Measurements from ENCODE around the gene CRY2. TPM values are rescaled to one million over a fixed set of nuclear protein-coding genes. Genes with fewer than 3 reads are reported as not detected.
"Not testable (repeated sequence)": the region's sequence is repeated elsewhere in the genome, so short reads cannot be mapped to it uniquely, and the experiment has no call there.

The CRY2 gene
- total RNA-seq, 1 experiment from 2014 or later: 6.5 TPM

- Histone ChIP-seq H3K27me3 (peaks cover 10% of the 10 kb centered on the region; the same call in 1 of the 2 replicates), H3K4me3 (no peak overlapping the region), H3K36me3 (no peaks in the 10 kb centered on the region), H3K9me3 (no peaks in the 10 kb centered on the region)
- DNase-seq: no peak
Measured at GRCh38 chr11:45833761-45834160, 13.5 kb upstream of the CRY2 start.

- Histone ChIP-seq H3K27me3 (peaks cover 10% of the 10 kb centered on the region; the same call in 1 of the 2 replicates), H3K4me3 (no peak overlapping the region), H3K36me3 (no peaks in the 10 kb centered on the region), H3K9me3 (no peaks in the 10 kb centered on the region)
- no peak for DNase-seq
Measured at GRCh38 chr11:45834298-45834756, 12.9 kb upstream of the CRY2 start.

- no peak overlapping the region for H3K4me3 ChIP-seq
- DNase-seq: no peak
- H3K36me3 ChIP-seq: no peaks in the 10 kb centered on the region
- H3K9me3 ChIP-seq: no peaks in the 10 kb centered on the region
- H3K27me3 ChIP-seq: peaks cover 10% of the 10 kb centered on the region; the same call in 1 of the 2 replicates
Measured at GRCh38 chr11:45839204-45839603, 8.1 kb upstream of the CRY2 start.

GRCh38 chr11:45840251-45840650, 7.0 kb upstream of the CRY2 start:
- not testable (repeated sequence) for H3K9me3 ChIP-seq, DNase-seq, H3K27me3 ChIP-seq, H3K4me3 ChIP-seq, H3K36me3 ChIP-seq

GRCh38 chr11:45843158-45843924, 3.9 kb upstream of the CRY2 start:
- no peaks in the 10 kb centered on the region for H3K36me3 ChIP-seq
- no peaks in the 10 kb centered on the region for H3K9me3 ChIP-seq
- H3K27me3 ChIP-seq: no peaks in the 10 kb centered on the region
- peak; percentile 78 for DNase-seq
- no peak overlapping the region for H3K4me3 ChIP-seq

- no peaks in the 10 kb centered on the region for H3K27me3 ChIP-seq
- H3K36me3 ChIP-seq: no peaks in the 10 kb centered on the region
- no peaks in the 10 kb centered on the region for H3K9me3 ChIP-seq
- no peak overlapping the region for H3K4me3 ChIP-seq
- no peak for DNase-seq
Measured at GRCh38 chr11:45844822-45845578, 2.3 kb upstream of the CRY2 start.

- no peak for DNase-seq
Measured at GRCh38 chr11:45846174-45846675, 1.1 kb upstream of the CRY2 start.

GRCh38 chr11:45847911-45848316, 639 bp downstream of the CRY2 start:
- DNase-seq: peak; percentile 41
- H3K36me3 ChIP-seq: no peaks in the 10 kb centered on the region
- H3K27me3 ChIP-seq: no peaks in the 10 kb centered on the region
- H3K9me3 ChIP-seq: no peaks in the 10 kb centered on the region
- H3K4me3 ChIP-seq: peak overlapping the region; percentile 85

More at GRCh38 chr11:45846174-45846675, 1.1 kb upstream of the CRY2 start:
- no peak overlapping the region for H3K4me3 ChIP-seq
- H3K9me3 ChIP-seq: no peaks in the 10 kb centered on the region
- no peaks in the 10 kb centered on the region for H3K36me3 ChIP-seq
- no peaks in the 10 kb centered on the region for H3K27me3 ChIP-seq

- Histone ChIP-seq H3K27me3 (no peaks in the 10 kb centered on the region), H3K36me3 (no peaks in the 10 kb centered on the region; the same call in 1 of the 2 replicates), H3K4me3 (no peak overlapping the region), H3K9me3 (no peaks in the 10 kb centered on the region)
- DNase-seq: no peak
Measured at GRCh38 chr11:45848654-45849081, 1.4 kb downstream of the CRY2 start.

GRCh38 chr11:45850446-45850845, 3.2 kb downstream of the CRY2 start:
- no peaks in the 10 kb centered on the region for H3K27me3 ChIP-seq
- DNase-seq: no peak

GRCh38 chr11:45851228-45851627, 4.0 kb downstream of the CRY2 start:
- no peak for DNase-seq
- no peaks in the 10 kb centered on the region; the same call in 1 of the 2 replicates for H3K36me3 ChIP-seq
- no peak overlapping the region for H3K4me3 ChIP-seq
- H3K27me3 ChIP-seq: no peaks in the 10 kb centered on the region
- no peaks in the 10 kb centered on the region for H3K9me3 ChIP-seq

More at GRCh38 chr11:45850446-45850845, 3.2 kb downstream of the CRY2 start:
- no peaks in the 10 kb centered on the region for H3K9me3 ChIP-seq
- no peak overlapping the region for H3K4me3 ChIP-seq
- no peaks in the 10 kb centered on the region; the same call in 1 of the 2 replicates for H3K36me3 ChIP-seq

- Histone ChIP-seq H3K27me3 (no peaks in the 10 kb centered on the region), H3K36me3 (no peaks in the 10 kb centered on the region; the same call in 1 of the 2 replicates), H3K4me3 (no peak overlapping the region), H3K9me3 (no peaks in the 10 kb centered on the region)
- no peak for DNase-seq
Measured at GRCh38 chr11:45852018-45852711, 4.9 kb downstream of the CRY2 start.

- no peak for DNase-seq
- no peaks in the 10 kb centered on the region for H3K9me3 ChIP-seq
- H3K4me3 ChIP-seq: no peak overlapping the region
- no peaks in the 10 kb centered on the region; the same call in none of the 2 replicates for H3K36me3 ChIP-seq
- H3K27me3 ChIP-seq: no peaks in the 10 kb centered on the region
Measured at GRCh38 chr11:45852712-45853101, 5.4 kb downstream of the CRY2 start.

GRCh38 chr11:45853332-45854219, 6.3 kb downstream of the CRY2 start:
- no peak for DNase-seq

GRCh38 chr11:45855308-45855707, 8.0 kb downstream of the CRY2 start:
- H3K9me3 ChIP-seq: no peaks in the 10 kb centered on the region
- no peak overlapping the region for H3K4me3 ChIP-seq
- H3K27me3 ChIP-seq: no peaks in the 10 kb centered on the region
- no peak for DNase-seq
- peaks cover 3% of the 10 kb centered on the region for H3K36me3 ChIP-seq

More at GRCh38 chr11:45853332-45854219, 6.3 kb downstream of the CRY2 start:
- Histone ChIP-seq H3K36me3 (peaks cover under 1% of the 10 kb centered on the region), H3K9me3 (no peaks in the 10 kb centered on the region), H3K27me3 (no peaks in the 10 kb centered on the region), H3K4me3 (no peak overlapping the region)

GRCh38 chr11:45856044-45856468, 8.8 kb downstream of the CRY2 start:
- H3K9me3 ChIP-seq: no peaks in the 10 kb centered on the region
- no peak for DNase-seq
- H3K36me3 ChIP-seq: peaks cover 9% of the 10 kb centered on the region
- H3K27me3 ChIP-seq: no peaks in the 10 kb centered on the region
- no peak overlapping the region for H3K4me3 ChIP-seq

Data from MG63 (cell line).